ENCODE data around the gene ZBTB2.
"Not testable (repeated sequence)": the region's sequence is repeated elsewhere in the genome, so short reads cannot be mapped to it uniquely, and the experiment has no call there.

Gene ZBTB2

GRCh38 chr6:151326116-151326825, 65.1 kb downstream of the ZBTB2 start:
- no peak for DNase-seq

- DNase-seq, result no peak
Observed at GRCh38 chr6:151325075-151326050, 66.0 kb downstream of the ZBTB2 start.

GRCh38 chr6:151324488-151324825, 66.9 kb downstream of the ZBTB2 start:
- no peak for DNase-seq

- peak; percentile 27 to 37 for DNase-seq
Observed at GRCh38 chr6:151323791-151324487, 67.4 kb downstream of the ZBTB2 start.

GRCh38 chr6:151322570-151322969, 68.8 kb downstream of the ZBTB2 start:
- no peak for DNase-seq

- no peak for DNase-seq
Observed at GRCh38 chr6:151321438-151321837, 69.9 kb downstream of the ZBTB2 start.

- no peak for DNase-seq
Observed at GRCh38 chr6:151320140-151320539, 71.2 kb downstream of the ZBTB2 start.

- DNase-seq, result no peak
Observed at GRCh38 chr6:151317995-151318365, 73.4 kb downstream of the ZBTB2 start.

GRCh38 chr6:151317103-151317994, 74.0 kb downstream of the ZBTB2 start:
- DNase-seq, result no peak

GRCh38 chr6:151315661-151316060, 75.7 kb downstream of the ZBTB2 start:
- DNase-seq, result not testable (repeated sequence)
